HCT116 (cell line): ENCODE measurements around the gene BZW2. TPM values are rescaled to one million over a fixed set of nuclear protein-coding genes. Genes with fewer than 3 reads are reported as not detected.

Experiments
- ATAC-seq: fragments of 200-7000 bp; cut with Tn5 transposase; 2 replicates; pipeline ENCODE4 v1.9.1; 2020; ENCODE audit warnings: mild to moderate bottlenecking, moderate library complexity
- BruUV-seq: library from RNA; stranded (reverse); fragments of 400-500 nt; replicated peaks from 2 replicates; lab custom pipeline; 2021; lab: Mats Ljungman, UMichigan
- CTCF ChIA-PET: fragments of 300-600 bp; sonication (Branson Sonifier 250); formaldehyde crosslinking; loops from one replicate; lab custom pipeline; 2021; ENCODE audit warnings: antibody characterized with exemption; lab: Charles Lee
- POLR2A ChIA-PET: fragments of 300-600, 350-600 bp; sonication (Branson Sonifier 250); formaldehyde crosslinking; loops from one replicate; lab custom pipeline; 2021; ENCODE audit warnings: antibody characterized with exemption; lab: Charles Lee
- RAD21 ChIA-PET, 2 experiments: fragments of 300-600 bp; sonication (Branson Sonifier 250); formaldehyde crosslinking; loops; one replicate each; lab custom pipeline; 2023; ENCODE audit warnings: low total read pairs in 2 of 2; ENCODE audit not compliant: uncharacterized antibody in 2 of 2, unreplicated experiment in 2 of 2, low non-redundant PET in 1 of 2; lab: Charles Lee
- DNase-seq: peaks from one replicate; pipeline ENCODE4 v3.0.0-alpha.2; 2010; ENCODE audit warnings: low read depth, low spot score
- H2AFZ ChIP-seq: fragments of 200-600 bp; shearing (Covaris generic), sonication (generic); 2 replicates; pipeline ENCODE4 v1.6.1; 2017; ENCODE audit warnings: low read depth, mixed run types, mixed read lengths, antibody characterized with exemption, low read length; ENCODE audit not compliant: poor library complexity, severe bottlenecking
- H3K27ac ChIP-seq: 2 replicates; pipeline ENCODE4 v1.5.1; 2012; ENCODE audit warnings: low read depth, low read length
- H3K27me3 ChIP-seq: fragments of 200-600 bp; sonication (generic); 2 replicates; pipeline ENCODE4 v1.6.1; 2016; ENCODE audit warnings: mixed run types, low read length, mixed read lengths; ENCODE audit not compliant: insufficient read depth
- H3K36me3 ChIP-seq, 2 experiments: fragments of 200-500 bp in 1 of 2; fragments of 200-600 bp in 1 of 2; sonication (Bioruptor generic) in 1 of 2; sonication (generic) in 1 of 2; 2 replicates each; pipeline versions ENCODE4 v1.5.1 to v1.6.1; 2014 to 2016; ENCODE audit warnings: low read length in 2 of 2, inconsistent platforms in 1 of 2, mixed read lengths in 1 of 2, mixed run types in 1 of 2; ENCODE audit not compliant: insufficient read depth in 2 of 2, control insufficient read depth in 1 of 2
- H3K4me1 ChIP-seq, 2 experiments: fragments of 200-600 bp in 1 of 2; sonication (generic) in 1 of 2; 2 replicates each; pipeline versions ENCODE4 v1.5.1 to v1.6.1; 2012 to 2017; ENCODE audit warnings: low read length in 2 of 2, inconsistent platforms in 1 of 2, mild to moderate bottlenecking in 1 of 2, mixed read lengths in 1 of 2, mixed run types in 1 of 2, moderate library complexity in 1 of 2; ENCODE audit not compliant: insufficient read depth in 2 of 2, control insufficient read depth in 1 of 2
- H3K4me2 ChIP-seq: fragments of 200-600 bp; sonication (generic); 2 replicates; pipeline ENCODE4 v1.6.1; 2017; ENCODE audit warnings: mixed run types, low read length, mixed read lengths
- H3K4me3 ChIP-seq, 2 experiments: fragments of 200-600 bp in 1 of 2; sonication (generic) in 1 of 2; replicated peaks in 1 of 2; 2 replicates each; pipeline ENCODE4 v1.5.1; 2011 to 2016; ENCODE audit warnings: low read length in 2 of 2, control low read depth in 1 of 2, low read depth in 1 of 2, mild to moderate bottlenecking in 1 of 2, mixed read lengths in 1 of 2, mixed run types in 1 of 2
- H3K79me2 ChIP-seq: fragments of 200-600 bp; sonication (generic); 2 replicates; pipeline ENCODE4 v1.6.1; 2017; ENCODE audit warnings: mild to moderate bottlenecking, mixed run types, low read length, moderate library complexity, mixed read lengths; ENCODE audit not compliant: insufficient read depth
- H3K9ac ChIP-seq: fragments of 200-600 bp; sonication (generic); 2 replicates; pipeline ENCODE4 v1.6.1; 2016; ENCODE audit warnings: low read length, mixed read lengths
- H3K9me2 ChIP-seq: fragments of 200-600 bp; sonication (generic), shearing (Covaris generic); 2 replicates; pipeline ENCODE4 v1.6.1; 2017; ENCODE audit warnings: mixed run types, mild to moderate bottlenecking, moderate library complexity; ENCODE audit not compliant: insufficient read depth
- H3K9me3 ChIP-seq, 2 experiments: fragments of 200-500 bp in 1 of 2; fragments of 200-600 bp in 1 of 2; sonication (Bioruptor generic) in 1 of 2; sonication (generic) in 1 of 2; 2 replicates each; pipeline ENCODE4 v1.6.1; 2014 to 2017; ENCODE audit warnings: low read length in 2 of 2, mixed read lengths in 2 of 2, inconsistent platforms in 1 of 2, low read depth in 1 of 2, mild to moderate bottlenecking in 1 of 2, mixed run types in 1 of 2, moderate library complexity in 1 of 2; ENCODE audit not compliant: control insufficient read depth in 1 of 2, insufficient read depth in 1 of 2
- H4K20me1 ChIP-seq: fragments of 200-600 bp; sonication (generic), shearing (Covaris generic); 2 replicates; pipeline ENCODE4 v1.6.1; 2017; ENCODE audit warnings: mixed run types, mild to moderate bottlenecking, moderate library complexity; ENCODE audit not compliant: insufficient read depth
- CBX3 ChIP-seq: IDR thresholded peaks from 2 replicates; pipeline ENCODE4 v1.6.1; 2012; ENCODE audit warnings: low read depth
- EGR1 ChIP-seq: IDR thresholded peaks from 2 replicates; pipeline ENCODE4 v1.6.1; 2012; ENCODE audit warnings: low read depth
- EZH2 ChIP-seq: fragments of 200-600 bp; sonication (generic); IDR thresholded peaks from 2 replicates; pipeline ENCODE4 v1.6.1; 2017; ENCODE audit warnings: antibody characterized with exemption, mixed run types
- SP1 ChIP-seq: IDR thresholded peaks from 2 replicates; pipeline ENCODE4 v1.6.1; 2012; ENCODE audit warnings: low read depth
- SRF ChIP-seq: IDR thresholded peaks from 2 replicates; pipeline ENCODE4 v1.6.1; 2012; ENCODE audit warnings: low read depth
- YY1 ChIP-seq: IDR thresholded peaks from 2 replicates; pipeline ENCODE4 v1.6.1; 2011; ENCODE audit warnings: low read length, low read depth, moderate library complexity, mild to moderate bottlenecking; ENCODE audit not compliant: insufficient replicate concordance; ENCODE audit errors: extremely low read depth
- intact Hi-C: fragments of 100-400 bp; cut with micrococcal nuclease; formaldehyde crosslinking; loops from 2 replicates; pipeline ENCODE4 v1.10.0; 2022
- total RNA-seq: library from RNA; stranded (reverse); gene quantifications from one replicate; pipeline ENCODE4 v1.2.1, GENCODE V29; 2021; ENCODE audit not compliant: unreplicated experiment

BZW2 gene
- total RNA-seq, 1 experiment from 2014 or later: 119 TPM

DNA sequence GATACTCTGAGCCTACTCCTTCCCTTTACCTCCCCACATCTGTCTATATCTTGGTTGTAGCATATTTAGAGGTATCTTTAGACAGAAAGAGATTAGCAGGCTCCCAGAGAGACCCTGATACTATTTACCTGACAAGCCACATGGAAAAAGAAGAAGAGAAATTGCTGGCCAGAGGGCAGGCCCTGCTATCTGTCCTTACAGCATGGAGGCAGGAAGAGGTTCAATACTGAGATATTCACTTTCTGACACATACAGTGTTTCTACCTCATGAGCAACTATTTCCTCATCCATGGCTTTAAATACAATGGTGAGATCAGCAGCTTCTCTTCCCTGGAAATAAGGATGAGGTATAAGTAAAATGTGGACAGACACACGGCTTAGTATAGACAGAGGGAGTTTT is 73.7 kb downstream of the BZW2 start:
- H4K20me1 ChIP-seq: no peaks in the 10 kb centered on the region
- H3K9ac ChIP-seq: no peak overlapping the region
- no peak overlapping the region for H3K4me2 ChIP-seq
- DNase-seq: no peak
- ChIA-PET CTCF (no interaction called here), POLR2A (no interaction called here), RAD21 (no interaction called here)
- H3K27me3 ChIP-seq: no peaks in the 10 kb centered on the region
- no peak overlapping the region for H2AFZ ChIP-seq
- H3K4me3 ChIP-seq: no peak overlapping the region
- no TSS peak for BruUV-seq
- H3K27ac ChIP-seq: no peak overlapping the region
- H3K36me3 ChIP-seq: no peaks in the 10 kb centered on the region
- ATAC-seq: no peak
- no peaks in the 10 kb centered on the region for H3K9me2 ChIP-seq
- no peaks in the 10 kb centered on the region for H3K9me3 ChIP-seq
- intact Hi-C loops: no loop called here
- H3K79me2 ChIP-seq: no peaks in the 10 kb centered on the region
- H3K4me1 ChIP-seq: no peaks in the 10 kb centered on the region
- TF ChIP-seq SP1: no peak
- no peak for TF ChIP-seq EGR1
- TF ChIP-seq CBX3: no peak
- TF ChIP-seq YY1: no peak

DNA sequence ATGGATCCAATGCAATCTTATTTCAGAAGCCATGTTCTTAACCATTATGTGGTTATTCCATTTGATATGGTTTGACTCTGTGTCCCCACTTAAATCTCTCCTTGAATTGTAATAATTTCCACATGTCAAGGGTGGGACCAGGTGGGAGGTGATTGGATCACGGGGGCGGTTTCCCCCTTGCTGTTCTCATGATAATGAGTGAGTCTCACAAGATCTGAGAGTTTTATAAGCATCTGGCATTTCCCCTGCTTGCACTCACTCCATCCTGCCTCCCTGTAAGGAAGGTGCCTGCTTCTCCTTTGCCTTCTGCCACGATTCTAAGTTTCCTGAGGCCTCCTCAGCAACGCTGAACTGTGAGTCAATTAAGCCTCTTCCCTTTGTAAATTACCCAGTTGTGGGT is 75.6 kb downstream of the BZW2 start:
- TF ChIP-seq SRF (no peak), EZH2 (no peak)
- RAD21 ChIA-PET: no interaction called here
- intact Hi-C loops: no loop called here

More for the DNA sequence above, 75.6 kb downstream of the BZW2 start:
- Histone ChIP-seq H4K20me1 (no peaks in the 10 kb centered on the region), H3K4me3 (no peak overlapping the region), H3K9me2 (no peaks in the 10 kb centered on the region), H3K9ac (no peak overlapping the region), H3K4me2 (no peak overlapping the region), H3K36me3 (no peaks in the 10 kb centered on the region), H3K27ac (no peak overlapping the region), H3K9me3 (no peaks in the 10 kb centered on the region), H2AFZ (no peak overlapping the region), H3K4me1 (no peaks in the 10 kb centered on the region), H3K27me3 (no peaks in the 10 kb centered on the region), H3K79me2 (no peaks in the 10 kb centered on the region)
- ATAC-seq (no peak), DNase-seq (no peak)
- no TSS peak for BruUV-seq
- ChIA-PET POLR2A (no interaction called here), CTCF (no interaction called here)
